Thyroid gland (tissue), 4 donors: ENCODE results near the gene APOL2.

Experiments used
- CTCF ChIP-seq, 6 experiments: fragments of 200-600 bp in 3 of 6; fragments of 450-650 bp in 3 of 6; sonication (generic) in 3 of 6; IDR thresholded peaks; one replicate each; pipeline ENCODE4 v1.5.1; 2016 to 2019; ENCODE audit warnings: antibody characterized with exemption in 6 of 6, mild to moderate bottlenecking in 2 of 6, inconsistent platforms in 1 of 6, moderate library complexity in 1 of 6
- POLR2A ChIP-seq, 2 donors: fragments of 450-650 bp; IDR thresholded peaks; one replicate each; pipeline ENCODE4 v1.6.1; 2017; ENCODE audit warnings: antibody characterized with exemption in 2 of 2, mild to moderate bottlenecking in 2 of 2, moderate library complexity in 1 of 2

GRCh38 chr22:36206255-36206654 is 33.1 kb downstream of the APOL2 start:
- TF ChIP-seq POLR2A (IDR thresholded peaks at IDR 0.05) = no peak
- no peak for TF ChIP-seq CTCF (IDR thresholded peaks at IDR 0.05)
